ENCODE results near the gene GIT1. TPM values are rescaled to one million over a fixed set of nuclear protein-coding genes. Genes with fewer than 3 reads are reported as not detected.

Gene GIT1
- total and polyA plus RNA-seq, 2 of the 13 experiments (the other 11 are each of a cell fraction or from before 2014, with no cell fraction given) = 14.2 to 30.8 TPM

GRCh38 chr17:29589524-29590410 lies at the start of gene GIT1 (continued):
- peak; percentile 61; the same call in 1 of the 2 replicates for TF ChIP-seq BCL3 (CRISPR knock-in tag; IDR thresholded peaks at IDR 0.05)
- no peak for TF ChIP-seq SRF (IDR thresholded peaks at IDR 0.05; ENCODE audit: low read depth, low read length)
- TF ChIP-seq ZNF468 (CRISPR knock-in tag; IDR thresholded peaks at IDR 0.05) = peak; percentile 12; the same call in 1 of the 2 replicates
- no peak for TF ChIP-seq PAF1 (CRISPR knock-in tag; IDR thresholded peaks at IDR 0.05)
- no peak for TF ChIP-seq ZNF83 (CRISPR knock-in tag; IDR thresholded peaks at IDR 0.05; ENCODE audit: borderline replicate concordance)
- TF ChIP-seq NBN (conservative IDR thresholded peaks at IDR 0.05) = no peak
- TF ChIP-seq, protein P1, sequence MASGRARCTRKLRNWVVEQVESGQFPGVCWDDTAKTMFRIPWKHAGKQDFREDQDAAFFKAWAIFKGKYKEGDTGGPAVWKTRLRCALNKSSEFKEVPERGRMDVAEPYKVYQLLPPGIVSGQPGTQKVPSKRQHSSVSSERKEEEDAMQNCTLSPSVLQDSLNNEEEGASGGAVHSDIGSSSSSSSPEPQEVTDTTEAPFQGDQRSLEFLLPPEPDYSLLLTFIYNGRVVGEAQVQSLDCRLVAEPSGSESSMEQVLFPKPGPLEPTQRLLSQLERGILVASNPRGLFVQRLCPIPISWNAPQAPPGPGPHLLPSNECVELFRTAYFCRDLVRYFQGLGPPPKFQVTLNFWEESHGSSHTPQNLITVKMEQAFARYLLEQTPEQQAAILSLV (CRISPR knock-in tag; IDR thresholded peaks at IDR 0.05; ENCODE audit: borderline replicate concordance) = no peak
- peak; percentile 81 for TF ChIP-seq SP4 (CRISPR knock-in tag; IDR thresholded peaks at IDR 0.05)
- TF ChIP-seq RFXANK (CRISPR knock-in tag; IDR thresholded peaks at IDR 0.05) = no peak
- TF ChIP-seq CENPT (CRISPR knock-in tag; IDR thresholded peaks at IDR 0.05; ENCODE audit: low read depth) = no peak
- no peak for TF ChIP-seq TEAD2 (CRISPR knock-in tag; IDR thresholded peaks at IDR 0.05)
- TF ChIP-seq ZNF549 (CRISPR knock-in tag; IDR thresholded peaks at IDR 0.05) = no peak
- no peak for TF ChIP-seq KMT2B (CRISPR knock-in tag; IDR thresholded peaks at IDR 0.05)
- no peak for TF ChIP-seq SIX4 (CRISPR knock-in tag; IDR thresholded peaks at IDR 0.05)
- peak; percentile 48; the same call in 1 of the 2 replicates for TF ChIP-seq ZFY (CRISPR knock-in tag; IDR thresholded peaks at IDR 0.05)
- TF ChIP-seq PREB (CRISPR knock-in tag; IDR thresholded peaks at IDR 0.05) = no peak
- no peak for TF ChIP-seq GRHL1 (CRISPR knock-in tag; conservative IDR thresholded peaks at IDR 0.05)
- no peak for TF ChIP-seq SMYD3 (CRISPR knock-in tag; IDR thresholded peaks at IDR 0.05)
- 0 out of 2 replicates have a peak, but pooled peaks have one; percentile 25 for TF ChIP-seq ZNF33B (CRISPR knock-in tag; IDR thresholded peaks at IDR 0.05)
- no peak for TF ChIP-seq SAFB2 (CRISPR knock-in tag; IDR thresholded peaks at IDR 0.05; ENCODE audit: borderline replicate concordance, low read depth)
- TF ChIP-seq YY1 (IDR thresholded peaks at IDR 0.05; ENCODE audit: insufficient read depth, insufficient replicate concordance, low read depth, low read length) = peak; percentile 24
- TF ChIP-seq AGO2 (optimal IDR thresholded peaks at IDR 0.05; ENCODE audit: low read depth, low read length) = no peak
- TF ChIP-seq PRPF4 (IDR thresholded peaks at IDR 0.05; ENCODE audit: low read depth, low read length, poor library complexity, severe bottlenecking) = no peak
- no peak for TF ChIP-seq TGIF2 (CRISPR knock-in tag; IDR thresholded peaks at IDR 0.05)
- TF ChIP-seq ZNF615 (CRISPR knock-in tag; IDR thresholded peaks at IDR 0.05; ENCODE audit: borderline replicate concordance) = no peak
- TF ChIP-seq PTBP1 (IDR thresholded peaks at IDR 0.05; ENCODE audit: low read depth, low read length, poor library complexity, severe bottlenecking) = no peak
- no peak for TF ChIP-seq JDP2 (CRISPR knock-in tag; IDR thresholded peaks at IDR 0.05; ENCODE audit: borderline replicate concordance)
